Peyer's patch (tissue), 4 donors: ENCODE measurements around the gene TMEM248.
"Not testable (repeated sequence)": the region's sequence is repeated elsewhere in the genome, so short reads cannot be mapped to it uniquely, and the experiment has no call there.

ENCODE experiments used
- CTCF ChIP-seq, 6 experiments: fragments of 450-650 bp in 4 of 6; fragments of 200-600 bp in 2 of 6; sonication (generic) in 1 of 6; IDR thresholded peaks; one replicate each; pipeline ENCODE4 v1.5.1; 2017 to 2019; ENCODE audit warnings: antibody characterized with exemption in 6 of 6, mild to moderate bottlenecking in 3 of 6, moderate library complexity in 1 of 6
- POLR2A ChIP-seq, 2 donors: fragments of 450-650 bp; IDR thresholded peaks; one replicate each; pipeline ENCODE4 v1.5.1; 2017; ENCODE audit warnings: antibody characterized with exemption in 2 of 2, mild to moderate bottlenecking in 2 of 2, moderate library complexity in 2 of 2

GRCh38 chr7:67004145-67004544, 83.1 kb downstream of the TMEM248 start:
- not testable (repeated sequence) for TF ChIP-seq CTCF, POLR2A (IDR thresholded peaks at IDR 0.05)
